ENCODE results near the gene SUGCT.

Gene SUGCT

DNA sequence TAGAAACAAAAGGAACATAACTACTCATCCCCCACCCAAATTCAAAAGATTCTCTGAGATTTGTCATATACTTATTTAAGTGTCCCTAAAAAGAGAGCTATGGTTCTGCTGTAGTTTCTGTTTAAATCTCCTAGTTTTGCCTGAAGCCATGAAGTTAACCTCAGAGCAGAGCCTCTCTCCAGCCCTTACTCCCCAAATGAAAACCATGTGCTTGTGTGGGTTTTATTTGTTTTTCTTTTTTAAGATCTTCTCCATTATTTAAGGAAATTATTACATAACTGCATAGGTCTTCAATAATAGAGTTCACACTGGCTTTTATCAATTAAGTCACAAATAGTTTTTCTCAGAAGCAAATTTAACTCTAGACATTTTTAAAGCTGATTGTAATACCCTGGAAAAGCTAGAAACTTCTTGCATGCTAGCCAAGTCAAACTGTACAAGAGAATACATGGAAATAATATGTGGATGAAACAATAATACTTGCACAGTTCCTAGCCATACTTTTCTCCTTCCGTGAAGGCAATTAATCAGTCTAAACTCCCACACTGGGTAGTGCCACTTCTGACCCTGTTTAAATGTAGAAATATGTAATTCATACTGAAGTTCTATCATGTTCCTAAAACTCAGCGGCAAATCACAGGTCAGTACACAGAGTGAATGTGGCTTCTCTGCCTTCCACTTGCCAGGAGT lies 579.7 kb downstream of the SUGCT start:
- no peak overlapping the region for H3K27ac Mint-ChIP-seq
- no peak overlapping the region for H3K4me3 Mint-ChIP-seq
- H3K4me1 Mint-ChIP-seq = peaks cover 4% of the 10 kb centered on the region
- ATAC-seq = no peak
- H3K36me3 Mint-ChIP-seq (ENCODE audit: low read depth) = no peaks in the 10 kb centered on the region
- H3K9me3 Mint-ChIP-seq = no peaks in the 10 kb centered on the region
- peaks cover 3% of the 10 kb centered on the region for H3K27me3 Mint-ChIP-seq
- DNase-seq = no peak

DNA sequence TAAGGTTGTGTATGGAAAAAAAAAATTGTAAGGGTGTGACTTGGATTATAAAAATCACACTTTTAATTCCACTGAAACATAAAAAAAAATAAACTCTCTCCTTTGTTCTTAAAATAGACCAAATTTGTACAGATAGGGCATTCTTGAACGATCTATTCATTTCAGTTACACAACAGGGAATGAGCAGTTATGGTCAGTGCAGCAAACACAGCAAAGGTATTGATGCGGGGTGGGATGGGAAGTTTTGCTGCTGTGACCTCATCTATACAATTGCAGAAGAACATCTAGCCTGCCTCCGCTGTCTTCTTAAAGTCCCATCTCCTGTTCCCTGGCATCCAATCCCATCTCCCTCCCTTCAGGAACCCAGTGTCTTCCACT lies 580.2 kb downstream of the SUGCT start:
- H3K27ac Mint-ChIP-seq = no peak overlapping the region
- peaks cover under 1% of the 10 kb centered on the region for H3K4me1 Mint-ChIP-seq
- H3K36me3 Mint-ChIP-seq (ENCODE audit: low read depth) = no peaks in the 10 kb centered on the region
- no peak for ATAC-seq
- H3K9me3 Mint-ChIP-seq = no peaks in the 10 kb centered on the region
- no peak for DNase-seq
- H3K4me3 Mint-ChIP-seq = no peak overlapping the region
- peaks cover 3% of the 10 kb centered on the region for H3K27me3 Mint-ChIP-seq

DNA sequence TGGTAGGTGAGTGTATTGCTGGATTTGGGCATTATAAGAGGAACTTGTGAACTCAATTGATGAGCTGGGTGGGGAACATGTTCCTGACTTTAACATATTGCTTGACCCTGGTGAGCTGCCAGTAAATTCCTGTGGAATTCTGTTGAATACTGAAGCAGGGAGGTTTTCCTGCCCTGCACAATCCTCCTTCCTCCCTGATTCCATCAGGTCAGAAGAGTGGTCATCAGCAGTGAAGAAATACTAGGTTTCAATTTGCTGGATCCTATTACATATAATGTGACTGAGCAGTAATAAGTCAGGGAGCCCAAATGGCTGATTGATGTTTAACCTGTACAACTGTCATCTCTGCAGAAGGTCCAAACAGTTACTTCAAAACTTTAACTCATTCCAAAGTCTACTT lies 581.2 kb downstream of the SUGCT start:
- H3K36me3 Mint-ChIP-seq (ENCODE audit: low read depth) = no peaks in the 10 kb centered on the region
- H3K27me3 Mint-ChIP-seq = peaks cover 3% of the 10 kb centered on the region
- no peak overlapping the region for H3K4me3 Mint-ChIP-seq
- DNase-seq (no peak), ATAC-seq (no peak)
- H3K4me1 Mint-ChIP-seq = no peaks in the 10 kb centered on the region
- no peak overlapping the region for H3K27ac Mint-ChIP-seq
- H3K9me3 Mint-ChIP-seq = no peaks in the 10 kb centered on the region

- Mint-ChIP-seq H3K27me3 (peaks cover 3% of the 10 kb centered on the region), H3K9me3 (no peaks in the 10 kb centered on the region), H3K36me3 (ENCODE audit: low read depth) (no peaks in the 10 kb centered on the region), H3K4me1 (no peaks in the 10 kb centered on the region), H3K4me3 (no peak overlapping the region), H3K27ac (no peak overlapping the region)
- DNase-seq = no peak
- no peak for ATAC-seq
These were observed 582.4 kb downstream of the SUGCT start for GRCh38 chr7:40717242-40717641.

- ATAC-seq (no peak), DNase-seq (no peak)
- Mint-ChIP-seq H3K27me3 (no peaks in the 10 kb centered on the region), H3K9me3 (no peaks in the 10 kb centered on the region), H3K36me3 (ENCODE audit: low read depth) (no peaks in the 10 kb centered on the region), H3K27ac (no peak overlapping the region), H3K4me3 (no peak overlapping the region), H3K4me1 (no peaks in the 10 kb centered on the region)
These were observed 585.6 kb downstream of the SUGCT start for GRCh38 chr7:40720416-40720815.

DNA sequence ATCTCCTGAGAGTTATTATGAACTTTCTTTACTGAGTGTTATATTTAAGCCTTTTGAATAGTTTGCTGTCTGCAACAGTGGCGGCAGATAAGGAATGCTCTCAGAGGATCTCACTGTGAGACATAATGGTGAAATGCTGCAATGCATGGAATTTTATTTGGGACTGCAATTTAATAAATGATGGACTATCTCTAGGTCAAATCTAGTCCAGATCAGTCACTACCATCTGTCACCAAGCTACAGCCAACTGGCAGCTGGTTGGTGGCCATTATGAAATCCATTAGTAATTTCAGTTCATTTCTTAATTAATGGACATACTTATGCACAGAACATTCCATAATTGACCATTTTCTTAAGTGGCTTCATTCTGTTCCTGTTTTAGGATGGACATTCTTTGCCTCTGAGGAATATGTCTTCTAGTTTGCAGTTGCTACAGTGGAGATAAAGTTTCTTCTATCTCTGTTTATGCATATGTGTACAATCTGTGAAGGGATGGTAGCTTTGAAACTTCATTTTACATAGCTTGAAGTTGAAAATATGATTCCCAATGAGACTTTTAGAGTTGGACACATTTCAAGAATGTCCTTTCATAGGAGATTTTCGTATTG lies 586.6 kb downstream of the SUGCT start:
- Mint-ChIP-seq H3K4me3 (no peak overlapping the region), H3K4me1 (no peaks in the 10 kb centered on the region), H3K36me3 (ENCODE audit: low read depth) (no peaks in the 10 kb centered on the region), H3K9me3 (no peaks in the 10 kb centered on the region), H3K27ac (no peak overlapping the region), H3K27me3 (no peaks in the 10 kb centered on the region)
- DNase-seq = no peak
- no peak for ATAC-seq

- H3K27me3 Mint-ChIP-seq = no peaks in the 10 kb centered on the region
- no peaks in the 10 kb centered on the region for H3K4me1 Mint-ChIP-seq
- ATAC-seq = no peak
- no peaks in the 10 kb centered on the region for H3K36me3 Mint-ChIP-seq (ENCODE audit: low read depth)
- H3K27ac Mint-ChIP-seq = no peak overlapping the region
- H3K9me3 Mint-ChIP-seq = no peaks in the 10 kb centered on the region
- no peak overlapping the region for H3K4me3 Mint-ChIP-seq
- no peak for DNase-seq
These were observed 587.4 kb downstream of the SUGCT start for GRCh38 chr7:40722242-40722641.

GRCh38 chr7:40723829-40724228 lies 589.0 kb downstream of the SUGCT start:
- Mint-ChIP-seq H3K9me3 (no peaks in the 10 kb centered on the region), H3K4me1 (no peaks in the 10 kb centered on the region), H3K4me3 (no peak overlapping the region), H3K36me3 (ENCODE audit: low read depth) (no peaks in the 10 kb centered on the region), H3K27me3 (no peaks in the 10 kb centered on the region), H3K27ac (no peak overlapping the region)
- ATAC-seq = no peak
- DNase-seq = no peak

DNA sequence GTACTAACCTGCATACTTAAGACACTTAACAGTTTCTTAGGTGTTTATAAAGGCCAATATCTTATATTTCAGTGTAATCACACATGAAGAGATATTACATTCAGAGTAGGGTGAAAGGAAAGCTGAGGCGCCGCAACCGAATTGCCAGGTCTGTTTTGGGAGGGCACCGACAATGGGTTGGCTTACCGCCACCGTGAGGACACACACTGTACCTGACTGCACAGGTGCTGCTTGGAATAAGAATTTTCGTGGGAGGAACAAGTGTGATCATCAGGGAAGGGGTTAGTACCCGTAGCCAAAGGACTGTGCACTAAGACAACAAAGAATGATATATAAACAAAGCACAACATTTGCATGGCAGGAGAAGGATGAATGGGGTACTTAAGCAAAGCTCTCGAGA lies 591.8 kb downstream of the SUGCT start:
- H3K4me3 Mint-ChIP-seq = no peak overlapping the region
- no peaks in the 10 kb centered on the region for H3K27me3 Mint-ChIP-seq
- ATAC-seq (no peak), DNase-seq (no peak)
- H3K36me3 Mint-ChIP-seq (ENCODE audit: low read depth) = no peaks in the 10 kb centered on the region
- H3K4me1 Mint-ChIP-seq = no peaks in the 10 kb centered on the region
- H3K9me3 Mint-ChIP-seq = peaks cover 6% of the 10 kb centered on the region
- no peak overlapping the region for H3K27ac Mint-ChIP-seq

- Mint-ChIP-seq H3K9me3 (peaks cover 6% of the 10 kb centered on the region), H3K27me3 (no peaks in the 10 kb centered on the region), H3K4me3 (no peak overlapping the region), H3K36me3 (ENCODE audit: low read depth) (no peaks in the 10 kb centered on the region), H3K27ac (no peak overlapping the region), H3K4me1 (peaks cover 6% of the 10 kb centered on the region)
- DNase-seq (no peak), ATAC-seq (no peak)
These were observed 598.3 kb downstream of the SUGCT start for GRCh38 chr7:40733114-40733513.

DNA sequence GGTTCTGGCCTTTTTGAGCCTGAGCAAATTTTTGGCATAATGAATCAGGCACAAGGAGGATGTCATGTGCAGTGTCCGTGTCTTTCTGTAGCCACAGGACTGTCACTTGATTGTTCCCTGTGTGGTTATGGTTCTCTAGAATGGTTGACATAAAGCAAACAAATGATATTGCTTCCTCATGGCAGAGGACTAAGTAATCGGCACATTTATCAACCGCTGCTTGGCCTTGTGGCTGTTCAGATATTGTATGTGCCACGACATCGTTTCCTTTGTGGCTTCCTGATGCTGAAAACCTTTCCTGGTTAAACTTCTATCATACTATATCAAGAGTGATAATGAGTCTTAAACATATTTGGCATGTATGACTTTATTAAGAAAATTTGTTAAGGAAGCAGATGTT lies 598.8 kb downstream of the SUGCT start:
- peaks cover 6% of the 10 kb centered on the region for H3K9me3 Mint-ChIP-seq
- no peaks in the 10 kb centered on the region for H3K27me3 Mint-ChIP-seq
- H3K36me3 Mint-ChIP-seq (ENCODE audit: low read depth) = no peaks in the 10 kb centered on the region
- no peak for DNase-seq
- peaks cover 6% of the 10 kb centered on the region for H3K4me1 Mint-ChIP-seq
- no peak overlapping the region for H3K27ac Mint-ChIP-seq
- no peak for ATAC-seq
- no peak overlapping the region for H3K4me3 Mint-ChIP-seq

DNA sequence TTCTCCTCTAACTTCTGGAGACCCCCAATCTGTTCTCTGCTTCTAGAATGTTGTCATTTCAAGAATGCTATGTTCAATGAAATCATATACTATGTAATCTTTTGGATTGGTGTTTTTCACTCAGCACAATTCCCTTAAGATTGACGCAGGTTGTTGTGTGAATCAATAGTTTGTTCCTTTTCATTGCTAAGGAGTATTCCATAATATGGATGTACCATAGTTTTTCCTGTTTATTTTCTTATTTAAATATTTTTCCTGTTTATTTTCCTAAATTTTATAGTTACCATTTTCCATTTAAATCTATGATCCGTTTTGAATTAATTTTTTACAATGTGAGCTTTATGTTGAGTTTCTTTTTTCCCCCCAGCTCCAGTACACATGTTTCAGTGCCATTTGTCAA lies 604.5 kb downstream of the SUGCT start:
- DNase-seq (no peak), ATAC-seq (no peak)
- Mint-ChIP-seq H3K36me3 (ENCODE audit: low read depth) (no peaks in the 10 kb centered on the region), H3K9me3 (peaks cover 7% of the 10 kb centered on the region), H3K4me1 (no peaks in the 10 kb centered on the region), H3K27me3 (peaks cover 3% of the 10 kb centered on the region), H3K27ac (no peak overlapping the region), H3K4me3 (no peak overlapping the region)

- Mint-ChIP-seq H3K27ac (no peak overlapping the region), H3K36me3 (ENCODE audit: low read depth) (no peaks in the 10 kb centered on the region), H3K4me3 (no peak overlapping the region), H3K27me3 (peaks cover 3% of the 10 kb centered on the region), H3K9me3 (peaks cover 7% of the 10 kb centered on the region), H3K4me1 (no peaks in the 10 kb centered on the region)
- ATAC-seq = no peak
- no peak for DNase-seq
These were observed 607.5 kb downstream of the SUGCT start for GRCh38 chr7:40742270-40742669.

- no peak for DNase-seq
- Mint-ChIP-seq H3K4me1 (no peaks in the 10 kb centered on the region), H3K9me3 (no peaks in the 10 kb centered on the region), H3K27ac (no peak overlapping the region), H3K4me3 (no peak overlapping the region), H3K27me3 (no peaks in the 10 kb centered on the region), H3K36me3 (ENCODE audit: low read depth) (no peaks in the 10 kb centered on the region)
- ATAC-seq = no peak
These were observed 612.2 kb downstream of the SUGCT start for GRCh38 chr7:40746841-40747556.

GRCh38 chr7:40747856-40748255 lies 613.1 kb downstream of the SUGCT start:
- no peak for DNase-seq
- Mint-ChIP-seq H3K27me3 (no peaks in the 10 kb centered on the region), H3K4me1 (no peaks in the 10 kb centered on the region), H3K27ac (no peak overlapping the region), H3K9me3 (no peaks in the 10 kb centered on the region), H3K36me3 (ENCODE audit: low read depth) (no peaks in the 10 kb centered on the region), H3K4me3 (no peak overlapping the region)
- ATAC-seq = no peak
